Measurements from ENCODE around the gene EXOSC3. TPM values are rescaled to one million over a fixed set of nuclear protein-coding genes. Genes with fewer than 3 reads are reported as not detected.

The EXOSC3 gene
- total RNA-seq, 3 donors from 2014 or later: 40.6 to 55.0 (median 49.9) TPM

DNA sequence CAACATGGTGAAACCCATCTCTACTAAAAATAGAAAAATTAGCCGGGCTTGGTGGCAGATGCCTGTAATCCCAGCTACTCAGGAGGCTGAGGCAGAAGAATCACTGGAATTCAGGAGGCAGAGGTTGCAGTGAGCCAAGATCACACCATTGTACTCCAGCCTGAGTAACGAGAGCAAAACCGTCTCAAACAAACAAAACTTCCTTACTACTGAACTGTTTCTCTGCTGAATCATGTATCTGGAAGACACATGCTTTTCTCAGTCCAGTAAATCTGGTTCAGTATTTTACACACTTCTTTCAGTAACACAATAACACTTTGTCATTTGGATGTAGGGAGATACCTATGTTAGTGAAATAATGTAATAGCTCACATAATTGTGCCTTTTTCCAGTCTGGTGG lies 23.4 kb downstream of the EXOSC3 start:
- H3K4me3 ChIP-seq: no peak overlapping the region
- no peaks in the 10 kb centered on the region for H3K4me1 ChIP-seq
- H3K27me3 ChIP-seq: no peaks in the 10 kb centered on the region
- no peak overlapping the region for H3K27ac ChIP-seq
- no peaks in the 10 kb centered on the region for H3K36me3 ChIP-seq
- intact Hi-C loops (cut with DNase I; ENCODE audit: low total_unique reads): no loop called here
- DNase-seq (ENCODE audit: low spot score in 2 of 2): no peak
- H3K9me3 ChIP-seq: no peaks in the 10 kb centered on the region
- no peak for TF ChIP-seq POLR2AphosphoS5 (IDR thresholded peaks at IDR 0.05)
- TF ChIP-seq POLR2A (IDR thresholded peaks at IDR 0.05): no peak
- TF ChIP-seq, protein P1, sequence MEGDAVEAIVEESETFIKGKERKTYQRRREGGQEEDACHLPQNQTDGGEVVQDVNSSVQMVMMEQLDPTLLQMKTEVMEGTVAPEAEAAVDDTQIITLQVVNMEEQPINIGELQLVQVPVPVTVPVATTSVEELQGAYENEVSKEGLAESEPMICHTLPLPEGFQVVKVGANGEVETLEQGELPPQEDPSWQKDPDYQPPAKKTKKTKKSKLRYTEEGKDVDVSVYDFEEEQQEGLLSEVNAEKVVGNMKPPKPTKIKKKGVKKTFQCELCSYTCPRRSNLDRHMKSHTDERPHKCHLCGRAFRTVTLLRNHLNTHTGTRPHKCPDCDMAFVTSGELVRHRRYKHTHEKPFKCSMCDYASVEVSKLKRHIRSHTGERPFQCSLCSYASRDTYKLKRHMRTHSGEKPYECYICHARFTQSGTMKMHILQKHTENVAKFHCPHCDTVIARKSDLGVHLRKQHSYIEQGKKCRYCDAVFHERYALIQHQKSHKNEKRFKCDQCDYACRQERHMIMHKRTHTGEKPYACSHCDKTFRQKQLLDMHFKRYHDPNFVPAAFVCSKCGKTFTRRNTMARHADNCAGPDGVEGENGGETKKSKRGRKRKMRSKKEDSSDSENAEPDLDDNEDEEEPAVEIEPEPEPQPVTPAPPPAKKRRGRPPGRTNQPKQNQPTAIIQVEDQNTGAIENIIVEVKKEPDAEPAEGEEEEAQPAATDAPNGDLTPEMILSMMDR (IDR thresholded peaks at IDR 0.05): no peak

DNA sequence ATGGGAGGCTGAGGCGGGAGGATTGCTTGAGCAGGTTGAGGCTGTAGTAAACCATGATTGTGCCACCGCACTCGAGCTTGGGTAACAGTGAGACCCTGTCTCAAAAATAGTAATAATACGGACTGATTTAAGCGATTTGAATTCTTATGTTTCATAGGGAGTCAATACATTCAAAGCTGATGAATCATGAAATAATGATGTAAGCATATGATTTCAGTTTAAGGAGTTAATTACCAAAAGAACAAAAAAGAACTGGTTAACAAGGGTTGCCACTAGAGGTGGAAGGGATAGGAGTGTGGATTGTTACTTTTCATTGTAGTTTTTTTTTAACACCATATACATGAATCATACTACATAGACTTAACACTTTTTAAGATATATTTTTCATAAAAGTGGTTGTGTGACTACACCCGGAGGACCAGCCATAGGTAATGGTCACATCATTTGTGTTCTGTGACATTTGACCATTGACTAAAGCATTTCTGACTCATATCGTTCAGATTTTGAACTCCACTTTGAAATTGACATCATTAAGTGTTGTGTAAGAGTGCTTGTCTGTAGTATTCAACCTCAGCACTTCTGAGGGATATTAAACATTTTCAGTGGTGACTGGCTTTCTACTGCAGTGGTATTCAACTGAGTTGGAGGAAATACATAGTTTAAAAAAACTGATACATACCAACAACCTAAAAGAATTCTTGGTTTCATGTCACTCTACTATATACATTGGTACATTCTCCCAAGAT lies 24.3 kb downstream of the EXOSC3 start:
- Histone ChIP-seq H3K4me3 (no peak overlapping the region), H3K4me1 (no peaks in the 10 kb centered on the region), H3K9me3 (no peaks in the 10 kb centered on the region), H3K36me3 (no peaks in the 10 kb centered on the region), H3K27ac (no peak overlapping the region), H3K27me3 (no peaks in the 10 kb centered on the region)
- no peak for DNase-seq (ENCODE audit: low spot score in 2 of 2)
- intact Hi-C loops (cut with DNase I; ENCODE audit: low total_unique reads): no loop called here
- TF ChIP-seq POLR2AphosphoS5 (IDR thresholded peaks at IDR 0.05) (no peak), POLR2A (IDR thresholded peaks at IDR 0.05) (no peak)
- TF ChIP-seq, protein P1 (IDR thresholded peaks at IDR 0.05): no peak

DNA sequence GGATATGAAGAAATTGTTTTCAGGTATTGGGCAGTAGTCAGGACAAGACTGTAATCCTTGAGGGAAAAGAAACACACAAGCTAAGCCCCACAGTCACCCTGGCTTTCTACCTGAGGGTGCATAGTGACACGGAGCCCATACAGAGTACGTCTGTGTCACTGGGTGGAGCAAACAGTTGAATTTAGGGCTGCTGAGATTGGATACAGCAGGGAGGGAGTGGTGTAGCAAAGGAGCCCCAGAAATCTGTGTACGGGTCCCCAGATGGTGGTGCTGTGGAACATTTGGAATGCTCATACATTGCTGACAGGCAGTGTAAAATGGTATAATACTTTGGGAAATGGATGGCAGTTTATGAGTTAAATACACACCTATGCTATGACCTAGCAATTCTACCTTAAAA lies 26.1 kb downstream of the EXOSC3 start:
- intact Hi-C loops (cut with DNase I; ENCODE audit: low total_unique reads): no loop called here
- Histone ChIP-seq H3K36me3 (no peaks in the 10 kb centered on the region), H3K4me3 (no peak overlapping the region), H3K27ac (no peak overlapping the region), H3K4me1 (peaks cover 0 to 7% of the 10 kb centered on the region in 2 donors), H3K27me3 (no peaks in the 10 kb centered on the region), H3K9me3 (no peaks in the 10 kb centered on the region)
- TF ChIP-seq POLR2AphosphoS5 (IDR thresholded peaks at IDR 0.05) (no peak), POLR2A (IDR thresholded peaks at IDR 0.05) (no peak)
- TF ChIP-seq, protein P1 (IDR thresholded peaks at IDR 0.05): no peak
- DNase-seq (ENCODE audit: low spot score in 2 of 2): no peak

DNA sequence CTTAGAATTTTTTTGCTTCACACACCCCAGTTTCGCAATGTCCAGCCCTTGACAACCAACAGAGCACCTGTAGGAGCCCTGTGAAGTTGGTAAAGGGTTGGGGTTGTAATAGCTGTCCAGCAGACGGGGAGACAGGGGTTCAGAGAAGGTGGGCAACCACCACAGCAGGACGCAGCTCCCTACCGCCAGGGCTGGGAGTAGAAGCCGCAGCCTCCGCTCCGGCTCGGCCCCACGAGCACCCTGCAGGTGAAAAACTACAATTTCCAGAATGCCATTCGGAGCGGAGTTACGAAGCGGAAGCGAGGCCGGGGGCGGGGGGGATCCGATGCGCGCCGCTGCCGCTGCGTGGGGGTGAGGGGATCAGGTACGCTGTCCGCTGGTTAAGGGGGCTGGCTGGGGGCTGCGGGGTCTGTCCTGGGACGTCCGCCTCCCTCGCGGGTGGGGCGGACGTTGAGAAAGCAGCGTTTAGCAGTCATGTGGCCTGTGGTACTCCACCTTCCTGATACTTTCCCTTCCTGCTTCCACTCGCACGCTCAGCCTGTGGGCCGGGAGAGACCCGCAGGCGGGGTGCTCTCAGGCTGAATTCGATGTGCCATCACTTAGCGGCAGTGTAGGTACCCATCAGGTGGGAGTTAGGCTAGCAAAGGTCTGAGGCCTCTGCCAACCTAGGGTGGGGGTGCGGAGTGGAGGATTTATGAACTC lies 31.2 kb downstream of the EXOSC3 start, which contains the start of gene TRMT10B:
Gene TRMT10B (plus strand): TSS at position 317 of the 702 bp plus-strand sequence. CDS start 8,127 bp downstream, outside the sequence.
- Histone ChIP-seq H3K4me3 (peak within 1 kb of the TSS; percentile 62 to 87 (median 78)), H3K27me3 (no peaks in the 10 kb centered on the region), H3K27ac (peak within 1 kb of the TSS; percentile 91 to 92), H3K4me1 (peaks cover 0 to 7% of the 10 kb centered on the region in 2 donors), H3K36me3 (no peaks in the 10 kb centered on the region), H3K9me3 (no peaks in the 10 kb centered on the region)
- peak in 1 of 2 donors; percentile 26 for DNase-seq (ENCODE audit: low spot score in 2 of 2)
- intact Hi-C loops (cut with DNase I; ENCODE audit: low total_unique reads): no loop called here
- TF ChIP-seq POLR2A (IDR thresholded peaks at IDR 0.05): no peak
- TF ChIP-seq, protein P1 (IDR thresholded peaks at IDR 0.05): no peak
